ENCODE data around the gene MED17. TPM values are rescaled to one million over a fixed set of nuclear protein-coding genes. Genes with fewer than 3 reads are reported as not detected.

MED17 gene
- total and polyA plus RNA-seq, 9 donors: 24.9 to 38.3 (median 32.0) TPM

- Histone ChIP-seq H3K27me3 (no peaks in the 10 kb centered on the region), H3K27ac (no peak overlapping the region), H3K36me3 (no peaks in the 10 kb centered on the region), H3K4me3 (no peak overlapping the region), H3K4me1 (ENCODE audit: insufficient read depth) (no peaks in the 10 kb centered on the region), H3K9me3 (no peaks in the 10 kb centered on the region)
- intact Hi-C loops (cut with DNase I): no loop called here
- 34 to 51% (median 49%) methylated on average over 2 of the region's 2 CpGs for WGBS, 3 donors
- no peak for TF ChIP-seq EP300 (IDR thresholded peaks at IDR 0.05)
- TF ChIP-seq, protein P1, sequence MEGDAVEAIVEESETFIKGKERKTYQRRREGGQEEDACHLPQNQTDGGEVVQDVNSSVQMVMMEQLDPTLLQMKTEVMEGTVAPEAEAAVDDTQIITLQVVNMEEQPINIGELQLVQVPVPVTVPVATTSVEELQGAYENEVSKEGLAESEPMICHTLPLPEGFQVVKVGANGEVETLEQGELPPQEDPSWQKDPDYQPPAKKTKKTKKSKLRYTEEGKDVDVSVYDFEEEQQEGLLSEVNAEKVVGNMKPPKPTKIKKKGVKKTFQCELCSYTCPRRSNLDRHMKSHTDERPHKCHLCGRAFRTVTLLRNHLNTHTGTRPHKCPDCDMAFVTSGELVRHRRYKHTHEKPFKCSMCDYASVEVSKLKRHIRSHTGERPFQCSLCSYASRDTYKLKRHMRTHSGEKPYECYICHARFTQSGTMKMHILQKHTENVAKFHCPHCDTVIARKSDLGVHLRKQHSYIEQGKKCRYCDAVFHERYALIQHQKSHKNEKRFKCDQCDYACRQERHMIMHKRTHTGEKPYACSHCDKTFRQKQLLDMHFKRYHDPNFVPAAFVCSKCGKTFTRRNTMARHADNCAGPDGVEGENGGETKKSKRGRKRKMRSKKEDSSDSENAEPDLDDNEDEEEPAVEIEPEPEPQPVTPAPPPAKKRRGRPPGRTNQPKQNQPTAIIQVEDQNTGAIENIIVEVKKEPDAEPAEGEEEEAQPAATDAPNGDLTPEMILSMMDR (IDR thresholded peaks at IDR 0.05): no peak
- TF ChIP-seq POLR2A (IDR thresholded peaks at IDR 0.05): no peak
- DNase-seq: no peak
Measured at GRCh38 chr11:93821617-93822016, 37.5 kb downstream of the MED17 start.

DNA sequence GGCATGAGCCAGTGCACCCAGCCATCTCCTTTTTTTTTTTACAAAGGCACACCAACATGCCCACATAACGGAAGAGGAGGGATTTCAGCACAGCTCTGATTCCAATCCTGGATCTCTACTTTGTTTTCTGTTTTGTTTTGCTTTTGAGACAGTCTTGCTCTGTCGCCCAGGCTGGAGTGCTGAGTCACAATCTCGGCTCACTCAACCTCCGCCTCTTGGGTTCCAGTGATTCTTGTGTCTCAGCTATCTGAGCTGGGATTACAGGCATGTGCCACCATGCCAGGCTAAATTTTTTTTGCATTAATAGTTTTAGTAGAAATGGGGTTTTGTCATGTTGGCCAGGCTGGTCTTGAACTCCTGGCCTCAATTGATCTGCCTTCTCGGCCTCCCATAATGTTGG, 38.3 kb downstream of the MED17 start:
- no peaks in the 10 kb centered on the region for H3K36me3 ChIP-seq
- DNase-seq: no peak

DNA sequence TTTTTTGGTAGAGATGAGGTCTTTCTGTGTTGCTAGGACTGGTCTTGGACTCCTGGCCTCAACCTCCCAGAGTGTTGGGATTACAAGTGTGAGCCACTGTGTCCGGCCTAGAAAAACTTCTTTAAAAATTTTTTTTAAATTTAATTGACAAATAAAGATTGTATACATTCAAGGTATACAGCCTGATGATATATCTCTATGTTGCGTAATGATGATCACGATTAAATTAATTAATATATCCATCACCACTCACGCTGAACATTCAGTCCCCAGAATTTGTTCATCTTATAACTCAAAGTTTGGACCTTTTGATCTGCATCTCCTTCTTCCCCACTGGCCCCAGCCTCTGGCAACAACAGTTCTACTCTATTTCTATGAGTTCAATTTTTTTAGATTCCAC, 39.1 kb downstream of the MED17 start:
- Histone ChIP-seq H3K27me3 (no peaks in the 10 kb centered on the region), H3K9me3 (no peaks in the 10 kb centered on the region), H3K4me3 (no peak overlapping the region), H3K27ac (no peak overlapping the region), H3K36me3 (no peaks in the 10 kb centered on the region), H3K4me1 (ENCODE audit: insufficient read depth) (no peaks in the 10 kb centered on the region)
- TF ChIP-seq, protein P1 (IDR thresholded peaks at IDR 0.05): no peak
- TF ChIP-seq POLR2A (IDR thresholded peaks at IDR 0.05) (no peak), EP300 (IDR thresholded peaks at IDR 0.05) (no peak)
- intact Hi-C loops (cut with DNase I): no loop called here
- 95 to 98% (median 96%) methylated on average over 4 of the region's 4 CpGs for WGBS, 3 donors
- DNase-seq: no peak

More for the DNA sequence above, 38.3 kb downstream of the MED17 start:
- H3K4me3 ChIP-seq: no peak overlapping the region
- 69 to 86% (median 76%) methylated on average over 5 of the region's 5 CpGs for WGBS, 3 donors
- no peaks in the 10 kb centered on the region for H3K4me1 ChIP-seq (ENCODE audit: insufficient read depth)
- intact Hi-C loops (cut with DNase I): no loop called here
- TF ChIP-seq, protein P1 (IDR thresholded peaks at IDR 0.05): no peak
- TF ChIP-seq EP300 (IDR thresholded peaks at IDR 0.05) (no peak), POLR2A (IDR thresholded peaks at IDR 0.05) (no peak)
- H3K27me3 ChIP-seq: no peaks in the 10 kb centered on the region
- no peak overlapping the region for H3K27ac ChIP-seq
- no peaks in the 10 kb centered on the region for H3K9me3 ChIP-seq

DNA sequence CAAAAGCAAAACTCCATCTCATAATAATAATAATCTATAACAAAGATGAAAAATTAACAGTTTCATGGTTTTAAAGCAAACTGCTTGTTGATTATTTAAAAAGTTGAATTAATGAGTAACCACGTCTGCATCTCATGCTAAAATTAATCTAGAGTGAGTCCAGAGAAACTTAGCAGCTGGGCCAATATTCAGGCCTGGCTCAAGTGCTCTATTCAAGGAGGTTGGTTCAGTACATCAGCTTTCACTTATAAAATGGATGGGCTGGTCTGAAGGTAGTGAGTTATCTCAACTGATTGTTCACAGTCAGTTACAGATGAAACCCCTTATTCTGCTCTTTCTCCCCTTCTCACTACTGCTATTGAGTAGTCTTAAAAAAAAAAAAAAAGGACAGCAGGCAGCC, 43.3 kb downstream of the MED17 start:
- intact Hi-C loops (cut with DNase I): no loop called here

More for the DNA sequence above, 43.3 kb downstream of the MED17 start:
- DNase-seq: no peak
- 81 to 90% (median 88%) methylated on average over 1 of the region's 1 CpG for WGBS, 3 donors
- Histone ChIP-seq H3K4me1 (ENCODE audit: insufficient read depth) (no peaks in the 10 kb centered on the region), H3K27ac (no peak overlapping the region), H3K9me3 (no peaks in the 10 kb centered on the region), H3K36me3 (no peaks in the 10 kb centered on the region), H3K27me3 (no peaks in the 10 kb centered on the region), H3K4me3 (no peak overlapping the region)
- TF ChIP-seq EP300 (IDR thresholded peaks at IDR 0.05): no peak
- TF ChIP-seq, protein P1 (IDR thresholded peaks at IDR 0.05): no peak
- TF ChIP-seq POLR2A (IDR thresholded peaks at IDR 0.05): no peak
